CD4-positive, alpha-beta T cell treated with Interleukin-6 at 100 ng/mL for 8 hours (primary cell): ENCODE data around the gene TFPT.

ENCODE experiments used
- DNase-seq: peaks from one replicate; pipeline ENCODE4 v3.0.0-alpha.2; 2020; ENCODE audit warnings: mixed read lengths, low spot score

TFPT gene

DNA sequence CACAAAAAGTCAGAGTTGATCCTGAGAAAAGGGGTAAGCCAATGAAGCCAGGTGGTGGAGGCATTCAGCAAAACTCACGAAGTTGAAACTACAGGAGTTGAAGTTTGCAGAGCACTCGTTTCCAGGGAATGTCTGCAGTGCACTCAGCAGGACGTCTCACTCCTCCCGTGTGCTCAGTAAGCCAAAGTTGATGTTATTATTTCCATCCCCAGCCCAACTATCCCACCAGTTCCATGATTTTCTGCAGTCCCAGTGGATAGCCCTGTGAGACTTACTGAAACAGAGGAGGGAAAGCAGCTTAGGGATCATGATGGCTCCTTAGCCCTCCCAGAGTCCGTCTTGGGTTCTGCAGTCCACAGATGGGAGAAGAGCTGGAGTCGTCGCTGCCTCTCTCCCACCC is 34.4 kb downstream of the TFPT start, which contains the start of gene TARM1:
Gene TARM1 (minus strand): TSS at position 334 of the 400 bp plus-strand sequence. CDS start 25 bp downstream, at position 309.
- DNase-seq = no peak

DNA sequence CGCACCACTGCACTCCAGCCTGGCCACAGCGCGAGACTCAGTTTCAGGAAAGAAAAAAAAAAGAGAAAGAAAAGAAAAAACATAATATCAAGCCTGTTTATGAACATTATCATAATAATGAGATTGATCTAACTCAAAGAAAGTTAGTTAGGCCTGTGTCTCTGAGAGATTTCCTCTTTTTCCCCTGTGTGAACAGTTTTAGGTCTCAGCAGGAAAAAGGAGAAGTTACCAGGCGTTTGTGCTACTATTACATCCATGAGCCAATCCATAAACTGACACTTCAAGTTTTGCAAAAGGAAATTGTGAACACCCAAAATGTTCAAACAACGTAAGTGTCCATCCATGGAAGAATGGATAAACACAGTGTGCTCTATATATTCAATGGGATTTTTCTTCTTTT is 38.1 kb downstream of the TFPT start:
- DNase-seq = no peak

DNA sequence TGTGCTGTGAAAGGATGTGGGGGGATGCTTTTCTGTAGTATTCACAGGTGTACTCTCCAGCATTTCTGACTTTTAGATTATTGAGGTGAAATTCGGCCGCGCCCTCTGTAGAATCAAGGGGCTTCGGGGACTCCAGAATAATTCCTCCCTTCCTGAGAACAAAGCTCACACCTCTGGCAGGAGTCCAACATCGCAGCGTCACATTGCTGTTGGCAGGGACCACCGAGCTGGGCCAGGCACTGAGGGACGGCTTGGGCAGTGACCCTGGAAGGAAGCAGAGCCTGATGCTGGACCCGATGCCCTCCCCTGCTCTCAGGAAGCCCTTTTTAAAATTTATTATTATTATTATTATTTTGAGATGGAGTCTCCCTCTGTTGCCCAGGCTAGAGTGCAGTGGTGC is 40.6 kb downstream of the TFPT start:
- DNase-seq = no peak

DNA sequence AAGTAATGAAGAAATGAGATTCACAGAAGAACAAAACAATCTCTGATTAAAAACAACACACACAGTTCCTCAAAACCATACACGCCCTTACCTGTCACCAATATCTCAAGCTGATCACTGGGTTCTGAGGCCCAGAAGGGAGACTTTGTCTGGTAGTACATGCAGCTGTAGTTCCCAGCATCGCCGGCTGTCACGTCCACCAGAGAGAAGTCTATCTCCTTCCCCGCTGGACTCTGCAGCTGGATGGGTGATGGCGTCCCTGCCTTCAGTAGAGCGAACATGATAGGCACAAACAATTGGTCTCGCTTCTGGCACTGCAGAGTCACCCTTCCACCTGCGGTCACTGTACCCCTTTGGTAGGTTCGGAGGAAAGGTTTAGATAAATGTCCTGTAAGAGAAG is 41.6 kb downstream of the TFPT start:
- DNase-seq = no peak

DNA sequence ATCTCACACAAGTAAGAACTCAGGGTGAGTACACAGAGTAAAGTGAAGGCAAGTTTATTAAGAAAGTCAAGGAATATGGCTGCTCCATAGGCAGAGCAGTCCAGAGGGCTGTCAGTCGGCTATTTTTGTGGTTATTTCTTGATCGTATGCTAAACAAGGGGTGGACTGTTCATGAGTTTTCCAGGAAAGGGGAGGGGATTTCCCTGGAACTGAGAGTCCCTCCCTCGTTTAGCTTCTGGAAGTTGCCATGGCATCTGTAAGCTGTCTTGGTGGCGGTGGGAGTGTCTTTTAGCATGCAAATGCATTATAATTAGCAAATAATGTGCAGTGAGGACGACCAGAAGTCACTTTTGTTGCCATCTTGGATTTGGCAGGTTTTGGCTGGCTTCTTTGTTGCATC is 46.0 kb downstream of the TFPT start:
- DNase-seq = no peak

DNA sequence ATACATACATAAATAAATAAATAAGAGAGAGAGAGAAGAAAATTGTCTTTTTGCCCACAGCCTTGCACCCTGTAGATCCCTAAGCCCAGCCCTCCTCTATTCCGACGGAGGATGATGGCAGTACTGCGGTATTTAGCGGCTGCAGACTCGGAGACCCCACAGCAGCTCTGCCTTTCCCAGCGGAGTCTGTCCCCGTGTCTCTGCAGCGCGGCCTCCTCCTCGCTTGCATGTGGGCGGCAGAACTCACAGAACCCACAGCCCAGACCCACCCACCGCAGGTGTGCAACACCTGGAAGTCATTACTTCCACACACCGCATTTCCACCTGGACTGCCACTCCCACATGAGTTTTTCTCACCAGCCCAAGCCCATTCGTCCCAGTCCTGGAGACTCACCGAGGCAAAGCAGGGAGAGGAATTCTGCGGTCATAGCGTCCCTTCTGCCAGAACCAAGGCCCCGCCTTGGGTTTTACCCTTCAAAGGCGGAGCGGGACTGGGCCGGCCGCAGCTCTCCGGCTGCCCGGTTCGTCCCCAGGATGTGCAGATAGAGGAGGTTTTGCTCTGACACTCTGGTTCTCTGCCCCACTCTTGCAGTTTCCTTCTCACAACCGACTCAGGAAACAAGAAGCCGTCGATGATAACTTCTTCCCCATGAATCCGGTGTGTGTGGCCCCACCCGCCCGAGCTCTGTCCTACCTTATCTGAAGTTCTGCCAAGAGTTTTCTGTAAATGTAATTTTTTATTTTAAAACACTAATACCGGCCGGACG is 51.9 kb downstream of the TFPT start, which contains the start of gene VSTM1:
Gene VSTM1 (minus strand): TSS at position 548 of the 767 bp plus-strand sequence. CDS start 120 bp downstream, at position 428.
- no peak for DNase-seq

DNA sequence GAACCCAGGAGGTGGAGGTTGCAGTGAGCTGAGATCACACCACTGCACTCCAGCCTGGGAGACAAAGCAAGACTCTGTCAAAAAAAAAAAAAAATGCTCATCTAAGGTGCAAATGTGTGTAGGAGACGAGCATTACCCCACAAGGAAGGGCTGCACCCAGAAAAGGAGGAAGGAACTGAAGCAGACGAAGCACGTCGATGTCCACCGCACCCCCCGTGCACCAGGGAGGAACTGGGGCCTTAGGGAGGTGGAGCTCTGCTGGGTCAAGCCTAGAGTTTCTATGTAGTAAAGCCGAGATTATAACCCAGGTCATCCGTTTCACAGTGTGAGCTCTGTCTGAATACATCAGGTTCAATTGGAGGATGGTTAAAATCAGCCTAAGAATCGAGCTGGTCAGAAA is 52.8 kb downstream of the TFPT start:
- DNase-seq = no peak
